ENCODE data around the gene SORCS2. TPM values are rescaled to one million over a fixed set of nuclear protein-coding genes. Genes with fewer than 3 reads are reported as not detected.

Gene SORCS2
- total RNA-seq, 1 donor from 2014 or later: 3.1 TPM

GRCh38 chr4:7716010-7716721 is 523.8 kb downstream of the SORCS2 start:
- Histone ChIP-seq H3K9me3 (ENCODE audit: control insufficient read depth in 3 of 3, low read length in 3 of 3) (no peaks in the 10 kb centered on the region), H3K9ac (ENCODE audit: low read depth in 1 of 3, low read length in 3 of 3) (no peak overlapping the region), H3K27ac (ENCODE audit: low read depth, low read length) (no peak overlapping the region), H3K27me3 (ENCODE audit: control insufficient read depth in 3 of 3, insufficient read depth in 3 of 3, low read length in 3 of 3) (peaks cover 0 to 10% (median 9%) of the 10 kb centered on the region in 3 donors), H3K36me3 (ENCODE audit: control insufficient read depth in 3 of 3, insufficient read depth in 3 of 3, low read length in 3 of 3) (peaks cover 0 to 3% (median 0%) of the 10 kb centered on the region in 3 donors), H3K4me3 (ENCODE audit: low read length in 3 of 3) (no peak overlapping the region), H3K4me1 (ENCODE audit: control insufficient read depth in 3 of 3, insufficient read depth in 3 of 3, low read length in 3 of 3) (peaks cover 0 to 2% (median 0%) of the 10 kb centered on the region in 3 donors)

GRCh38 chr4:7717161-7717560 is 524.8 kb downstream of the SORCS2 start:
- H3K27me3 ChIP-seq (ENCODE audit: control insufficient read depth in 3 of 3, insufficient read depth in 3 of 3, low read length in 3 of 3): peaks cover 0 to 10% (median 9%) of the 10 kb centered on the region in 3 donors
- no peak overlapping the region for H3K9ac ChIP-seq (ENCODE audit: low read depth in 1 of 3, low read length in 3 of 3)
- H3K36me3 ChIP-seq (ENCODE audit: control insufficient read depth in 3 of 3, insufficient read depth in 3 of 3, low read length in 3 of 3): peaks cover 0 to 3% (median 0%) of the 10 kb centered on the region in 3 donors
- peaks cover 0 to 2% (median 0%) of the 10 kb centered on the region in 3 donors for H3K4me1 ChIP-seq (ENCODE audit: control insufficient read depth in 3 of 3, insufficient read depth in 3 of 3, low read length in 3 of 3)
- H3K27ac ChIP-seq (ENCODE audit: low read depth, low read length): no peak overlapping the region
- no peaks in the 10 kb centered on the region for H3K9me3 ChIP-seq (ENCODE audit: control insufficient read depth in 3 of 3, low read length in 3 of 3)
- no peak overlapping the region for H3K4me3 ChIP-seq (ENCODE audit: low read length in 3 of 3)

- no peak overlapping the region for H3K9ac ChIP-seq (ENCODE audit: low read depth in 1 of 3, low read length in 3 of 3)
- H3K27me3 ChIP-seq (ENCODE audit: control insufficient read depth in 3 of 3, insufficient read depth in 3 of 3, low read length in 3 of 3): peaks cover 0 to 10% (median 9%) of the 10 kb centered on the region in 3 donors
- peaks cover 0 to 2% (median 0%) of the 10 kb centered on the region in 3 donors for H3K4me1 ChIP-seq (ENCODE audit: control insufficient read depth in 3 of 3, insufficient read depth in 3 of 3, low read length in 3 of 3)
- no peak overlapping the region for H3K4me3 ChIP-seq (ENCODE audit: low read length in 3 of 3)
- H3K27ac ChIP-seq (ENCODE audit: low read depth, low read length): no peak overlapping the region
- H3K36me3 ChIP-seq (ENCODE audit: control insufficient read depth in 3 of 3, insufficient read depth in 3 of 3, low read length in 3 of 3): peaks cover 0 to 3% (median 0%) of the 10 kb centered on the region in 3 donors
- H3K9me3 ChIP-seq (ENCODE audit: control insufficient read depth in 3 of 3, low read length in 3 of 3): no peaks in the 10 kb centered on the region
Measured at GRCh38 chr4:7717946-7718490, 525.7 kb downstream of the SORCS2 start.

- Histone ChIP-seq H3K4me1 (ENCODE audit: control insufficient read depth in 3 of 3, insufficient read depth in 3 of 3, low read length in 3 of 3) (peaks cover 0 to 2% (median 0%) of the 10 kb centered on the region in 3 donors), H3K27ac (ENCODE audit: low read depth, low read length) (no peak overlapping the region), H3K27me3 (ENCODE audit: control insufficient read depth in 3 of 3, insufficient read depth in 3 of 3, low read length in 3 of 3) (peaks cover 0 to 10% (median 9%) of the 10 kb centered on the region in 3 donors), H3K36me3 (ENCODE audit: control insufficient read depth in 3 of 3, insufficient read depth in 3 of 3, low read length in 3 of 3) (no peaks in the 10 kb centered on the region), H3K9me3 (ENCODE audit: control insufficient read depth in 3 of 3, low read length in 3 of 3) (no peaks in the 10 kb centered on the region), H3K4me3 (ENCODE audit: low read length in 3 of 3) (no peak overlapping the region), H3K9ac (ENCODE audit: low read depth in 1 of 3, low read length in 3 of 3) (no peak overlapping the region)
Measured at GRCh38 chr4:7719354-7720174, 527.2 kb downstream of the SORCS2 start.

GRCh38 chr4:7721984-7722551 is 529.7 kb downstream of the SORCS2 start:
- H3K27ac ChIP-seq (ENCODE audit: low read depth, low read length): no peak overlapping the region
- H3K9ac ChIP-seq (ENCODE audit: low read depth in 1 of 3, low read length in 3 of 3): no peak overlapping the region
- H3K9me3 ChIP-seq (ENCODE audit: control insufficient read depth in 3 of 3, low read length in 3 of 3): no peaks in the 10 kb centered on the region
- no peak overlapping the region for H3K4me3 ChIP-seq (ENCODE audit: low read length in 3 of 3)
- peaks cover 0 to 13% (median 9%) of the 10 kb centered on the region in 3 donors for H3K27me3 ChIP-seq (ENCODE audit: control insufficient read depth in 3 of 3, insufficient read depth in 3 of 3, low read length in 3 of 3)
- H3K4me1 ChIP-seq (ENCODE audit: control insufficient read depth in 3 of 3, insufficient read depth in 3 of 3, low read length in 3 of 3): peaks cover 0 to 2% (median 0%) of the 10 kb centered on the region in 3 donors
- H3K36me3 ChIP-seq (ENCODE audit: control insufficient read depth in 3 of 3, insufficient read depth in 3 of 3, low read length in 3 of 3): no peaks in the 10 kb centered on the region

GRCh38 chr4:7722766-7723387 is 530.5 kb downstream of the SORCS2 start:
- Histone ChIP-seq H3K4me3 (ENCODE audit: low read length in 3 of 3) (no peak overlapping the region), H3K36me3 (ENCODE audit: control insufficient read depth in 3 of 3, insufficient read depth in 3 of 3, low read length in 3 of 3) (no peaks in the 10 kb centered on the region), H3K4me1 (ENCODE audit: control insufficient read depth in 3 of 3, insufficient read depth in 3 of 3, low read length in 3 of 3) (peaks cover 0 to 2% (median 0%) of the 10 kb centered on the region in 3 donors), H3K9me3 (ENCODE audit: control insufficient read depth in 3 of 3, low read length in 3 of 3) (no peaks in the 10 kb centered on the region), H3K9ac (ENCODE audit: low read depth in 1 of 3, low read length in 3 of 3) (no peak overlapping the region), H3K27ac (ENCODE audit: low read depth, low read length) (no peak overlapping the region), H3K27me3 (ENCODE audit: control insufficient read depth in 3 of 3, insufficient read depth in 3 of 3, low read length in 3 of 3) (peaks cover 0 to 10% (median 9%) of the 10 kb centered on the region in 3 donors)

GRCh38 chr4:7723625-7724024 is 531.3 kb downstream of the SORCS2 start:
- Histone ChIP-seq H3K9me3 (ENCODE audit: control insufficient read depth in 3 of 3, low read length in 3 of 3) (no peaks in the 10 kb centered on the region), H3K4me1 (ENCODE audit: control insufficient read depth in 3 of 3, insufficient read depth in 3 of 3, low read length in 3 of 3) (peaks cover 0 to 2% (median 0%) of the 10 kb centered on the region in 3 donors), H3K27me3 (ENCODE audit: control insufficient read depth in 3 of 3, insufficient read depth in 3 of 3, low read length in 3 of 3) (peaks cover 0 to 9% (median 8%) of the 10 kb centered on the region in 3 donors), H3K27ac (ENCODE audit: low read depth, low read length) (no peak overlapping the region), H3K4me3 (ENCODE audit: low read length in 3 of 3) (no peak overlapping the region), H3K9ac (ENCODE audit: low read depth in 1 of 3, low read length in 3 of 3) (no peak overlapping the region), H3K36me3 (ENCODE audit: control insufficient read depth in 3 of 3, insufficient read depth in 3 of 3, low read length in 3 of 3) (no peaks in the 10 kb centered on the region)

- Histone ChIP-seq H3K27me3 (ENCODE audit: control insufficient read depth in 3 of 3, insufficient read depth in 3 of 3, low read length in 3 of 3) (peaks cover 0 to 6% (median 0%) of the 10 kb centered on the region in 3 donors), H3K9ac (ENCODE audit: low read depth in 1 of 3, low read length in 3 of 3) (no peak overlapping the region), H3K27ac (ENCODE audit: low read depth, low read length) (no peak overlapping the region), H3K9me3 (ENCODE audit: control insufficient read depth in 3 of 3, low read length in 3 of 3) (no peaks in the 10 kb centered on the region), H3K36me3 (ENCODE audit: control insufficient read depth in 3 of 3, insufficient read depth in 3 of 3, low read length in 3 of 3) (no peaks in the 10 kb centered on the region), H3K4me1 (ENCODE audit: control insufficient read depth in 3 of 3, insufficient read depth in 3 of 3, low read length in 3 of 3) (no peaks in the 10 kb centered on the region), H3K4me3 (ENCODE audit: low read length in 3 of 3) (no peak overlapping the region)
Measured at GRCh38 chr4:7725951-7726350, 533.6 kb downstream of the SORCS2 start.

GRCh38 chr4:7726665-7727413 is 534.5 kb downstream of the SORCS2 start:
- no peaks in the 10 kb centered on the region for H3K9me3 ChIP-seq (ENCODE audit: control insufficient read depth in 3 of 3, low read length in 3 of 3)
- no peaks in the 10 kb centered on the region for H3K4me1 ChIP-seq (ENCODE audit: control insufficient read depth in 3 of 3, insufficient read depth in 3 of 3, low read length in 3 of 3)
- H3K36me3 ChIP-seq (ENCODE audit: control insufficient read depth in 3 of 3, insufficient read depth in 3 of 3, low read length in 3 of 3): no peaks in the 10 kb centered on the region
- no peak overlapping the region for H3K27ac ChIP-seq (ENCODE audit: low read depth, low read length)
- peaks cover 0 to 6% (median 0%) of the 10 kb centered on the region in 3 donors for H3K27me3 ChIP-seq (ENCODE audit: control insufficient read depth in 3 of 3, insufficient read depth in 3 of 3, low read length in 3 of 3)
- H3K4me3 ChIP-seq (ENCODE audit: low read length in 3 of 3): no peak overlapping the region
- H3K9ac ChIP-seq (ENCODE audit: low read depth in 1 of 3, low read length in 3 of 3): no peak overlapping the region

Measured in skeletal muscle tissue (tissue), 4 donors.